HepG2 (cell line): ENCODE measurements around the gene MTMR4. TPM values are rescaled to one million over a fixed set of nuclear protein-coding genes. Genes with fewer than 3 reads are reported as not detected.
A peak's percentile ranks its signal among the peaks of the same experiment; 100 is the strongest.

Experiments used
- CBFB ChIP-seq: sonication (generic); formaldehyde crosslinking; IDR thresholded peaks from 2 replicates; pipeline ENCODE4 v1.4.0; 2020; ENCODE audit warnings: missing genetic modification reagents
- CTCF ChIP-seq: sonication (generic); formaldehyde crosslinking; IDR thresholded peaks from 2 replicates; pipeline ENCODE4 v1.5.0; 2020; ENCODE audit warnings: mild to moderate bottlenecking, missing genetic modification reagents, moderate library complexity
- FOSL2 ChIP-seq: sonication (generic); formaldehyde crosslinking; IDR thresholded peaks from 2 replicates; pipeline ENCODE4 v1.4.0; 2020; ENCODE audit warnings: missing genetic modification reagents
- FUBP1 ChIP-seq: sonication (generic); formaldehyde crosslinking; IDR thresholded peaks from 2 replicates; pipeline ENCODE4 v1.5.1; 2020; ENCODE audit warnings: missing genetic modification reagents, mild to moderate bottlenecking, borderline replicate concordance
- LBX2 ChIP-seq: sonication (generic); formaldehyde crosslinking; IDR thresholded peaks from 2 replicates; pipeline ENCODE4 v1.5.0; 2020; ENCODE audit warnings: missing genetic modification reagents, mild to moderate bottlenecking, borderline replicate concordance
- MAFG ChIP-seq: sonication (generic); formaldehyde crosslinking; IDR thresholded peaks from 2 replicates; pipeline ENCODE4 v1.5.1; 2020; ENCODE audit warnings: mild to moderate bottlenecking, missing genetic modification reagents
- NAIF1 ChIP-seq: sonication (generic); formaldehyde crosslinking; IDR thresholded peaks from 2 replicates; pipeline ENCODE4 v1.5.0; 2020; ENCODE audit warnings: mild to moderate bottlenecking, missing genetic modification reagents, borderline replicate concordance
- RCOR2 ChIP-seq: IDR thresholded peaks from 2 replicates; pipeline ENCODE4 v1.6.1; 2016; ENCODE audit warnings: missing biosample characterization, missing genetic modification reagents
- RFXANK ChIP-seq: IDR thresholded peaks from 2 replicates; pipeline ENCODE4 v1.6.1; 2016
- ZNF280D ChIP-seq: sonication (generic); formaldehyde crosslinking; IDR thresholded peaks from 2 replicates; pipeline ENCODE4 v1.5.1; 2020; ENCODE audit warnings: mild to moderate bottlenecking, missing genetic modification reagents
- ZNF318 ChIP-seq: sonication (generic); formaldehyde crosslinking; IDR thresholded peaks from 2 replicates; pipeline ENCODE4 v1.4.0; 2020; ENCODE audit warnings: mild to moderate bottlenecking, missing genetic modification reagents
- ZNF451 ChIP-seq: sonication (generic); formaldehyde crosslinking; IDR thresholded peaks from 2 replicates; pipeline ENCODE4 v1.5.0; 2020; ENCODE audit warnings: mild to moderate bottlenecking, missing genetic modification reagents
- ZNF580 ChIP-seq: IDR thresholded peaks from 2 replicates; pipeline ENCODE4 v1.6.1; 2016; ENCODE audit warnings: low read depth, borderline replicate concordance
- polyA plus RNA-seq, 8 experiments: library from polyadenylated mRNA; depleted of rRNA in 3 of 8; stranded (reverse) in 7 of 8; unstranded in 1 of 8; fragments of >200 nt; fragmentation: Illumina TruSeq in 4 of 8; extraction: Trizol in 4 of 8; gene quantifications; 2 replicates each; pipeline versions ENCODE4 v1.2.1 to v1.2.3, GENCODE V29; 2011 to 2016; ENCODE audit warnings: low read depth in 4 of 8, missing spikeins in 1 of 8, mixed read lengths in 1 of 8; ENCODE audit not compliant: insufficient read depth in 1 of 8
- total RNA-seq, 5 experiments: library from RNA; depleted of rRNA; stranded (reverse); fragments of >200 nt; fragmentation: Illumina TruSeq; extraction: Trizol; gene quantifications; 2 replicates each; pipeline ENCODE4 v1.2.3, GENCODE V29; 2016; ENCODE audit warnings: low read depth in 1 of 5

The MTMR4 gene
- total and polyA plus RNA-seq, 2 of the 13 experiments (the other 11 are each of a cell fraction or from before 2014, with no cell fraction given) = 62.5 to 65.1 TPM

- no peak for TF ChIP-seq ZNF318 (CRISPR knock-in tag)
- TF ChIP-seq LBX2 (CRISPR knock-in tag) = no peak
- 0 out of 2 replicates have a peak, but pooled peaks have one; percentile 49 for TF ChIP-seq FOSL2
- TF ChIP-seq RCOR2 (CRISPR knock-in tag) = no peak
- peak; percentile 81 for TF ChIP-seq CTCF (CRISPR knock-in tag)
- TF ChIP-seq NAIF1 (CRISPR knock-in tag) = no peak
- no peak for TF ChIP-seq RFXANK
- no peak for TF ChIP-seq FUBP1
- TF ChIP-seq CBFB (CRISPR knock-in tag) = 0 out of 2 replicates have a peak, but pooled peaks have one; percentile 26
- 0 out of 2 replicates have a peak, but pooled peaks have one; percentile 28 for TF ChIP-seq ZNF280D (CRISPR knock-in tag)
- 0 out of 2 replicates have a peak, but pooled peaks have one; percentile 39 for TF ChIP-seq ZNF580 (CRISPR knock-in tag)
- 0 out of 2 replicates have a peak, but pooled peaks have one; percentile 13 for TF ChIP-seq ZNF451 (CRISPR knock-in tag)
- no peak for TF ChIP-seq MAFG (CRISPR knock-in tag)
These were observed 6.5 kb upstream of the MTMR4 start (continued) for GRCh38 chr17:58520843-58521430.
